Caco-2 (cell line): ENCODE data around the gene LRRC9. TPM values are rescaled to one million over a fixed set of nuclear protein-coding genes. Genes with fewer than 3 reads are reported as not detected.

Experiments
- BruUV-seq: library from RNA; stranded (reverse); fragments of 400-500 nt; replicated peaks from 2 replicates; lab custom pipeline; 2021; lab: Mats Ljungman, UMichigan
- CTCF ChIA-PET: fragments of 300-600 bp; sonication (Branson Sonifier 250); formaldehyde crosslinking; loops from one replicate; lab custom pipeline; 2022; ENCODE audit warnings: antibody characterized with exemption; lab: Charles Lee
- POLR2A ChIA-PET: fragments of 300-600 bp; sonication (Branson Sonifier 250); formaldehyde crosslinking; loops from one replicate; lab custom pipeline; 2022; ENCODE audit warnings: antibody characterized with exemption; lab: Charles Lee
- DNase-seq, 2 experiments: peaks; one replicate each; pipeline versions ENCODE4 v3.0.0 to v3.0.0-alpha.2; 2020 to 2022
- H3K27me3 ChIP-seq: replicated peaks from 2 replicates; pipeline ENCODE4 v1.6.0; 2011; ENCODE audit warnings: low read length; ENCODE audit not compliant: control insufficient read depth, insufficient read depth
- H3K36me3 ChIP-seq: 2 replicates; pipeline ENCODE4 v1.5.1; 2011; ENCODE audit warnings: low read length; ENCODE audit not compliant: control insufficient read depth, insufficient read depth
- H3K4me1 ChIP-seq: fragments of 250-450 bp; sonication (Bioruptor Pico); 2 replicates; pipeline ENCODE4 v1.5.1; 2020; ENCODE audit warnings: mild to moderate bottlenecking
- H3K4me3 ChIP-seq: 2 replicates; pipeline ENCODE4 v1.5.1; 2011; ENCODE audit warnings: low read depth, mild to moderate bottlenecking, control low read depth, low read length
- H3K9me3 ChIP-seq: fragments of 250-450 bp; sonication (Bioruptor Pico); 2 replicates; pipeline ENCODE4 v1.5.1; 2020; ENCODE audit warnings: mild to moderate bottlenecking, moderate library complexity
- H3K27ac Mint-ChIP-seq: one replicate; pipeline ENCODE4 v1.8.0; 2022; ENCODE audit warnings: mixed read lengths; ENCODE audit not compliant: unreplicated experiment
- H3K27me3 Mint-ChIP-seq: one replicate; pipeline ENCODE4 v1.8.0; 2022; ENCODE audit warnings: mixed read lengths; ENCODE audit not compliant: insufficient read depth, unreplicated experiment
- H3K36me3 Mint-ChIP-seq: one replicate; pipeline ENCODE4 v1.8.0; 2022; ENCODE audit warnings: mild to moderate bottlenecking, mixed read lengths; ENCODE audit not compliant: insufficient read depth, unreplicated experiment
- H3K4me1 Mint-ChIP-seq: one replicate; pipeline ENCODE4 v1.8.0; 2022; ENCODE audit warnings: low read depth, mixed read lengths; ENCODE audit not compliant: unreplicated experiment
- H3K4me3 Mint-ChIP-seq: one replicate; pipeline ENCODE4 v1.8.0; 2022; ENCODE audit warnings: mild to moderate bottlenecking, moderate library complexity, mixed read lengths; ENCODE audit not compliant: unreplicated experiment
- H3K9me3 Mint-ChIP-seq: one replicate; pipeline ENCODE4 v1.8.0; 2022; ENCODE audit warnings: mixed read lengths; ENCODE audit not compliant: unreplicated experiment
- intact Hi-C: fragments of 100-400 bp; cut with micrococcal nuclease; formaldehyde crosslinking; loops from one replicate; pipeline ENCODE4 v1.10.0; 2022; ENCODE audit not compliant: unreplicated experiment
- total RNA-seq: library from RNA; stranded (reverse); gene quantifications from 2 replicates; pipeline ENCODE4 v1.2.3, GENCODE V29; 2022
- TF ChIP-seq, protein P1 (sequence below), 2 experiments: fragments of 200-600 bp in 1 of 2; IDR thresholded peaks; 1 replicate in 1 of 2; 2 replicates in 1 of 2; pipeline versions ENCODE4 v1.5.1 to v1.8.0; 2011 to 2022; ENCODE audit warnings: antibody characterized with exemption in 1 of 2, control low read depth in 1 of 2, inconsistent platforms in 1 of 2, low read depth in 1 of 2, low read length in 1 of 2, mild to moderate bottlenecking in 1 of 2, moderate library complexity in 1 of 2; ENCODE audit not compliant: insufficient read depth in 1 of 2, severe bottlenecking in 1 of 2, unreplicated experiment in 1 of 2

LRRC9 gene
- total RNA-seq, 1 experiment from 2014 or later: 1.2 TPM

DNA sequence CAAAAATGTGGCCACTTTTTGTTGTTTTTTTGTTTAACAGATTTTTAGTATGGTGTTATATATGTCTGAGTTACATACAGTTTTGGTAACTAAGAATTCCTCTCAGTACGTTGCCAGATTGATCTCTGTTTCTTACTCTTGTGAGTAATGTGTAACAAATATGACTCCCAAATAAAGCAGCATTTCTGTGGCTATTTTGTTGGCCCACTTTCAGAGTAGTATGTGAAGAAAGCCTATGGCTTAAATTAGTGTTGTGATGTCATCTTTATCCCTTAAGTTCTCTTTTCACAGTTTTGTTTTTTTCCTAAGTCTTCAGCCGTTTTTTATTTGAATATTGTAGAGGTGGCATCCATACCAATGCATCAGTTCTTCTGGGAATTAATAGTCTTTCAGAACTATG lies 182.4 kb downstream of the LRRC9 start:
- intact Hi-C loops: no loop called here
- CTCF ChIA-PET: no interaction called here
- no peak overlapping the region for H3K4me3 Mint-ChIP-seq
- POLR2A ChIA-PET: no interaction called here
- H3K36me3 ChIP-seq: no peaks in the 10 kb centered on the region
- no peak for DNase-seq
- H3K4me1 ChIP-seq: peaks cover 19% of the 10 kb centered on the region
- TF ChIP-seq, protein P1, sequence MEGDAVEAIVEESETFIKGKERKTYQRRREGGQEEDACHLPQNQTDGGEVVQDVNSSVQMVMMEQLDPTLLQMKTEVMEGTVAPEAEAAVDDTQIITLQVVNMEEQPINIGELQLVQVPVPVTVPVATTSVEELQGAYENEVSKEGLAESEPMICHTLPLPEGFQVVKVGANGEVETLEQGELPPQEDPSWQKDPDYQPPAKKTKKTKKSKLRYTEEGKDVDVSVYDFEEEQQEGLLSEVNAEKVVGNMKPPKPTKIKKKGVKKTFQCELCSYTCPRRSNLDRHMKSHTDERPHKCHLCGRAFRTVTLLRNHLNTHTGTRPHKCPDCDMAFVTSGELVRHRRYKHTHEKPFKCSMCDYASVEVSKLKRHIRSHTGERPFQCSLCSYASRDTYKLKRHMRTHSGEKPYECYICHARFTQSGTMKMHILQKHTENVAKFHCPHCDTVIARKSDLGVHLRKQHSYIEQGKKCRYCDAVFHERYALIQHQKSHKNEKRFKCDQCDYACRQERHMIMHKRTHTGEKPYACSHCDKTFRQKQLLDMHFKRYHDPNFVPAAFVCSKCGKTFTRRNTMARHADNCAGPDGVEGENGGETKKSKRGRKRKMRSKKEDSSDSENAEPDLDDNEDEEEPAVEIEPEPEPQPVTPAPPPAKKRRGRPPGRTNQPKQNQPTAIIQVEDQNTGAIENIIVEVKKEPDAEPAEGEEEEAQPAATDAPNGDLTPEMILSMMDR (IDR thresholded peaks at IDR 0.05; ENCODE audit: insufficient read depth in 1 of 2, low read depth in 1 of 2, low read length in 1 of 2, severe bottlenecking in 1 of 2, unreplicated experiment in 1 of 2): no peak
- H3K27me3 ChIP-seq: no peaks in the 10 kb centered on the region
- H3K36me3 Mint-ChIP-seq: peaks cover 39% of the 10 kb centered on the region
- no TSS peak for BruUV-seq
- H3K4me3 ChIP-seq: no peak overlapping the region
- H3K9me3 ChIP-seq: no peaks in the 10 kb centered on the region
- no peaks in the 10 kb centered on the region for H3K27me3 Mint-ChIP-seq
- no peak overlapping the region for H3K27ac Mint-ChIP-seq
- no peaks in the 10 kb centered on the region for H3K9me3 Mint-ChIP-seq
- peaks cover 22% of the 10 kb centered on the region for H3K4me1 Mint-ChIP-seq

DNA sequence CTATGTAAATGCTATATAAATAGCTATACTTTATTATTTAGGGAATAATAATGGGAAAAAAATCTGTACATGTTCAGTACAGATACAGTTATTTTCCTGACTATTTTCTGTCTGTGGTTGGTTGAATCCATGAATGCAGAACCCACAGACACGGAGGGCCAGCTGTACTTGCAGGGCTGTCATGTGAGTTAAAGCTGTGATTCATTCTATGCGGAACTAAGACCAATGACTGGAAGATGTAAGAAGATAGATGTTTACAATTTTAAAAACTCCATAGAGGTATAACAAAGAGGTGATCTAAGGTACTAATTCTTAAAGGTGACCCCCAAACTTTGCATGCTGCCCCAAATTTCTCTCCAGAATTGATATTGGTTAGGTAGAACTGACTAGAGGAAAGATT lies 186.4 kb downstream of the LRRC9 start:
- CTCF ChIA-PET: no interaction called here

DNA sequence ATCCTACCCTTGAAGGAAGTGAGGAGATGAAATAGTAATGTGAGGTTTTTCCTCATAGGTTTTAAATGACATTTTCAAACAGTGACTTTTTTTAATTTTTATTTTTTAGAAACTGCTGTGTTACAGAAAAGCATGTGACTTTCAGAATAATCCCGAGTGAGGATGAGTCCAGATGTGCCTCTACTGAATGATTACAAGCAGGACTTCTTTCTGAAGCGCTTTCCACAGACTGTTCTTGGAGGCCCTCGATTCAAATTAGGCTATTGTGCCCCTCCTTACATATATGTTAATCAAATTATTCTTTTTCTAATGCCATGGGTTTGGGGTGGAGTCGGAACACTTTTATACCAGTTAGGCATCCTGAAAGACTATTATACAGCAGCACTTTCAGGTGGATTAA lies 187.5 kb downstream of the LRRC9 start:
- intact Hi-C loops: no loop called here

More for the DNA sequence above, 186.4 kb downstream of the LRRC9 start:
- Mint-ChIP-seq H3K9me3 (no peaks in the 10 kb centered on the region), H3K27ac (no peak overlapping the region), H3K4me3 (no peak overlapping the region), H3K36me3 (peaks cover 35% of the 10 kb centered on the region), H3K27me3 (no peaks in the 10 kb centered on the region), H3K4me1 (peaks cover 7% of the 10 kb centered on the region)
- no peak for DNase-seq
- TF ChIP-seq, protein P1 (IDR thresholded peaks at IDR 0.05; ENCODE audit: insufficient read depth in 1 of 2, low read depth in 1 of 2, low read length in 1 of 2, severe bottlenecking in 1 of 2, unreplicated experiment in 1 of 2): no peak
- Histone ChIP-seq H3K4me1 (no peaks in the 10 kb centered on the region; the same call in 1 of the 2 replicates), H3K27me3 (no peaks in the 10 kb centered on the region), H3K4me3 (no peak overlapping the region), H3K36me3 (0 out of 2 replicates have a peak, but pooled peaks cover 1% of the 10 kb centered on the region), H3K9me3 (no peaks in the 10 kb centered on the region)
- POLR2A ChIA-PET: no interaction called here
- intact Hi-C loops: no loop called here
- no TSS peak for BruUV-seq

More for the DNA sequence above, 187.5 kb downstream of the LRRC9 start:
- DNase-seq: no peak
- Histone ChIP-seq H3K4me1 (no peaks in the 10 kb centered on the region), H3K27me3 (no peaks in the 10 kb centered on the region), H3K4me3 (no peak overlapping the region), H3K36me3 (0 out of 2 replicates have a peak, but pooled peaks cover 1% of the 10 kb centered on the region), H3K9me3 (no peaks in the 10 kb centered on the region)
- no peak overlapping the region for H3K27ac Mint-ChIP-seq
- H3K9me3 Mint-ChIP-seq: no peaks in the 10 kb centered on the region
- ChIA-PET CTCF (no interaction called here), POLR2A (no interaction called here)
- peaks cover 7% of the 10 kb centered on the region for H3K4me1 Mint-ChIP-seq
- BruUV-seq: no TSS peak
- H3K27me3 Mint-ChIP-seq: no peaks in the 10 kb centered on the region
- peaks cover 33% of the 10 kb centered on the region for H3K36me3 Mint-ChIP-seq
- TF ChIP-seq, protein P1 (IDR thresholded peaks at IDR 0.05; ENCODE audit: insufficient read depth in 1 of 2, low read depth in 1 of 2, low read length in 1 of 2, severe bottlenecking in 1 of 2, unreplicated experiment in 1 of 2): no peak
- H3K4me3 Mint-ChIP-seq: no peak overlapping the region
